Parietal lobe (tissue), 1 donor: ENCODE data around the gene MYRFL. TPM values are rescaled to one million over a fixed set of nuclear protein-coding genes. Genes with fewer than 3 reads are reported as not detected.

Experiments
- total RNA-seq: library from RNA; depleted of rRNA; stranded (reverse); fragments of >200 nt; gene quantifications from one replicate; pipeline ENCODE4 v1.2.3, GENCODE V29; 2014

The MYRFL gene
- total RNA-seq: 1.3 TPM

DNA sequence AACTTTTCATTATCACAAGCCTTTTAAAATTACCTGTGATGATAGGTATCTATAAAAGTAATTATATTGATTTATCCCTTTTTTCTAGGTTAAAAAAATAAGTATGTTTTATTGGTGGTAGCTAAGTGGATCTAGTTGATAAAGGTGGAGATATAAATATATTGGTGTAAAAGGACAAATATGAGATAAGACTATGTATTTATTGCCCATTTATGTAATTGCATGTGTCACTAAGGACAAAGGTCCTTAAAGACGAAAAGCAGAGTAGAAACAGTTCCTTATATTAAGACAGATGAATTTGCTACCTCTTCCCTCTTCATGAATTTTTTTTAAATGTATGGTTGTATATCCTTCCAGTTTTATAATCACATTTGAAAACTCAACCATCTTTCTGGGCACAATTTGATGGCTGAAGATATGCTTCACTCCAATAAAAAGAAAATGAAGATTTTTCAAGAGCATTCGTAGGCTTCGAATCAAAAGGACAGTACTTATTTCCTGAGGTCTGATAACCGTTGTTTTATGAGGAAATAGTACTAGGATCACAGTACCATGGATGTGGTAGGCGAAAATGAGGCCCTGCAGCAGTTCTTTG, at the start of gene MYRFL:
TSS of gene MYRFL (plus strand) at position 262 of the 595 bp plus-strand sequence. CDS start at position 553, 291 bp downstream.

Other genes with a start within 250 kb of the MYRFL start
- gene CCT2, start 239.8 kb upstream of the MYRFL start, total RNA-seq: 271 TPM
- gene LRRC10, start 214.3 kb upstream of the MYRFL start, total RNA-seq: not detected
- 6.6 TPM for gene BEST3, start 125.9 kb upstream of the MYRFL start, total RNA-seq
- 56.0 TPM for gene RAB3IP, start 86.4 kb upstream of the MYRFL start, total RNA-seq